CD8-positive, alpha-beta memory T cell (primary cell): ENCODE results near the gene KAZN. TPM values are rescaled to one million over a fixed set of nuclear protein-coding genes. Genes with fewer than 3 reads are reported as not detected.

Experiments
- CTCF ChIA-PET: fragments of 350-600 bp; sonication (Branson Sonifier 250); formaldehyde crosslinking; loops from one replicate; lab custom pipeline; 2021; ENCODE audit warnings: antibody characterized with exemption; lab: Charles Lee
- POLR2A ChIA-PET: fragments of 350-600 bp; sonication (Branson Sonifier 250); formaldehyde crosslinking; loops from one replicate; lab custom pipeline; 2021; ENCODE audit warnings: antibody characterized with exemption; lab: Charles Lee
- DNase-seq, 5 donors: peaks; one replicate each; pipeline versions ENCODE4 v3.0.0 to v3.0.0-alpha.2; 2020 to 2022; ENCODE audit warnings: mixed read lengths in 1 of 5
- H3K27ac ChIP-seq: one replicate; pipeline ENCODE4 v1.7.0; 2013; ENCODE audit warnings: low read depth, mild to moderate bottlenecking, low read length, moderate library complexity
- H3K27me3 ChIP-seq: 2 replicates; pipeline ENCODE4 v1.7.0; 2013; ENCODE audit warnings: low read length, mild to moderate bottlenecking; ENCODE audit not compliant: insufficient read depth, poor library complexity, severe bottlenecking
- H3K36me3 ChIP-seq: 2 replicates; pipeline ENCODE4 v1.7.0; 2013; ENCODE audit warnings: mild to moderate bottlenecking, low read length, moderate library complexity; ENCODE audit not compliant: insufficient read depth
- H3K4me1 ChIP-seq: 2 replicates; pipeline ENCODE4 v1.7.0; 2013; ENCODE audit warnings: mild to moderate bottlenecking, low read length, moderate library complexity; ENCODE audit not compliant: insufficient read depth
- H3K4me3 ChIP-seq: 2 replicates; pipeline ENCODE4 v1.7.0; 2013; ENCODE audit warnings: mild to moderate bottlenecking, low read length
- H3K9me3 ChIP-seq: 2 replicates; pipeline ENCODE4 v1.7.0; 2013; ENCODE audit warnings: mild to moderate bottlenecking, low read length
- H3K27ac Mint-ChIP-seq, 8 donors: one replicate each; pipeline ENCODE4 v1.8.0; 2020 to 2021; ENCODE audit warnings: mixed read lengths in 8 of 8, mild to moderate bottlenecking in 6 of 8, inconsistent platforms in 3 of 8, moderate library complexity in 3 of 8
- H3K27me3 Mint-ChIP-seq, 2 donors: one replicate each; pipeline ENCODE4 v1.8.0; 2020 to 2021; ENCODE audit warnings: mixed read lengths in 2 of 2, mild to moderate bottlenecking in 1 of 2, moderate library complexity in 1 of 2
- H3K36me3 Mint-ChIP-seq, 3 donors: one replicate each; pipeline ENCODE4 v1.8.0; 2020 to 2021; ENCODE audit warnings: mixed read lengths in 3 of 3, inconsistent platforms in 1 of 3, mild to moderate bottlenecking in 1 of 3
- H3K4me1 Mint-ChIP-seq, 3 donors: one replicate each; pipeline ENCODE4 v1.8.0; 2020 to 2021; ENCODE audit warnings: mixed read lengths in 3 of 3, inconsistent platforms in 1 of 3, mild to moderate bottlenecking in 1 of 3
- H3K4me3 Mint-ChIP-seq, 7 donors: one replicate each; pipeline ENCODE4 v1.8.0; 2020 to 2021; ENCODE audit warnings: mixed read lengths in 7 of 7, mild to moderate bottlenecking in 6 of 7, moderate library complexity in 4 of 7, inconsistent platforms in 2 of 7
- H3K9me3 Mint-ChIP-seq, 5 donors: one replicate each; pipeline ENCODE4 v1.8.0; 2020 to 2022; ENCODE audit warnings: mixed read lengths in 5 of 5, mild to moderate bottlenecking in 3 of 5, moderate library complexity in 2 of 5, inconsistent platforms in 1 of 5
- polyA plus RNA-seq: library from polyadenylated mRNA; unstranded; fragments of 300-500 nt; fragmentation: Illumina TruSeq; gene quantifications from one replicate; pipeline ENCODE4 v1.2.3, GENCODE V29; 2021
- total RNA-seq, 2 experiments: library from RNA; stranded (reverse); gene quantifications; one replicate each; pipeline ENCODE4 v1.2.3, GENCODE V29; 2021

KAZN gene
- total and polyA plus RNA-seq, 3 experiments from 2014 or later, result 0.15 to 0.35 (median 0.18) TPM

GRCh38 chr1:14848203-14848602, 249.7 kb downstream of the KAZN start:
- H3K4me3 ChIP-seq, result no peak overlapping the region
- Mint-ChIP-seq H3K27me3 (peaks cover 2 to 3% of the 10 kb centered on the region in 2 donors), H3K4me1 (no peaks in the 10 kb centered on the region), H3K27ac (no peak overlapping the region), H3K9me3 (peaks cover 0 to 8% (median 3%) of the 10 kb centered on the region in 5 donors), H3K4me3 (no peak overlapping the region), H3K36me3 (no peaks in the 10 kb centered on the region)
- H3K4me1 ChIP-seq, result no peaks in the 10 kb centered on the region
- no peaks in the 10 kb centered on the region for H3K9me3 ChIP-seq
- no peak overlapping the region for H3K27ac ChIP-seq
- H3K36me3 ChIP-seq, result no peaks in the 10 kb centered on the region
- DNase-seq, result no peak
- POLR2A ChIA-PET, result no interaction called here
- CTCF ChIA-PET, result no interaction called here
- H3K27me3 ChIP-seq, result no peaks in the 10 kb centered on the region

- no peak overlapping the region for H3K4me3 Mint-ChIP-seq
- no peaks in the 10 kb centered on the region for H3K36me3 Mint-ChIP-seq
- no peak for DNase-seq
- no peak overlapping the region for H3K27ac Mint-ChIP-seq
- Histone ChIP-seq H3K9me3 (no peaks in the 10 kb centered on the region), H3K27me3 (no peaks in the 10 kb centered on the region), H3K27ac (no peak overlapping the region), H3K4me3 (no peak overlapping the region), H3K4me1 (no peaks in the 10 kb centered on the region), H3K36me3 (no peaks in the 10 kb centered on the region)
- ChIA-PET CTCF (no interaction called here), POLR2A (no interaction called here)
- no peaks in the 10 kb centered on the region for H3K4me1 Mint-ChIP-seq
- peaks cover 0 to 7% (median 2%) of the 10 kb centered on the region in 5 donors for H3K9me3 Mint-ChIP-seq
- H3K27me3 Mint-ChIP-seq, result peaks cover 2 to 3% of the 10 kb centered on the region in 2 donors
Measured at GRCh38 chr1:14848625-14849024, 250.1 kb downstream of the KAZN start.

- Histone ChIP-seq H3K9me3 (no peaks in the 10 kb centered on the region), H3K27me3 (no peaks in the 10 kb centered on the region), H3K4me3 (no peak overlapping the region), H3K4me1 (no peaks in the 10 kb centered on the region), H3K27ac (no peak overlapping the region), H3K36me3 (no peaks in the 10 kb centered on the region)
- POLR2A ChIA-PET, result no interaction called here
- CTCF ChIA-PET, result no interaction called here
- Mint-ChIP-seq H3K4me1 (no peaks in the 10 kb centered on the region), H3K36me3 (no peaks in the 10 kb centered on the region), H3K9me3 (peaks cover 0 to 3% (median 0%) of the 10 kb centered on the region in 5 donors), H3K4me3 (no peak overlapping the region), H3K27ac (no peak overlapping the region), H3K27me3 (peaks cover 2 to 3% of the 10 kb centered on the region in 2 donors)
- DNase-seq, result no peak
Measured at GRCh38 chr1:14849038-14849437, 250.6 kb downstream of the KAZN start.

GRCh38 chr1:14850563-14850962, 252.1 kb downstream of the KAZN start:
- H3K9me3 Mint-ChIP-seq, result peaks cover 0 to 2% (median 0%) of the 10 kb centered on the region in 5 donors
- ChIA-PET CTCF (no interaction called here), POLR2A (no interaction called here)
- Histone ChIP-seq H3K27me3 (no peaks in the 10 kb centered on the region), H3K27ac (no peak overlapping the region), H3K4me3 (no peak overlapping the region), H3K36me3 (no peaks in the 10 kb centered on the region), H3K9me3 (no peaks in the 10 kb centered on the region), H3K4me1 (no peaks in the 10 kb centered on the region)
- H3K27me3 Mint-ChIP-seq, result peaks cover 0 to 5% of the 10 kb centered on the region in 2 donors
- H3K36me3 Mint-ChIP-seq, result no peaks in the 10 kb centered on the region
- no peak for DNase-seq
- no peaks in the 10 kb centered on the region for H3K4me1 Mint-ChIP-seq
- no peak overlapping the region for H3K27ac Mint-ChIP-seq
- H3K4me3 Mint-ChIP-seq, result no peak overlapping the region

- Mint-ChIP-seq H3K9me3 (peaks cover 0 to 2% (median 0%) of the 10 kb centered on the region in 5 donors), H3K27me3 (peaks cover 0 to 5% of the 10 kb centered on the region in 2 donors), H3K27ac (no peak overlapping the region), H3K36me3 (no peaks in the 10 kb centered on the region), H3K4me1 (no peaks in the 10 kb centered on the region), H3K4me3 (no peak overlapping the region)
- H3K4me1 ChIP-seq, result no peaks in the 10 kb centered on the region
- no peak overlapping the region for H3K4me3 ChIP-seq
- no peak for DNase-seq
- H3K9me3 ChIP-seq, result no peaks in the 10 kb centered on the region
- H3K27ac ChIP-seq, result no peak overlapping the region
- no peaks in the 10 kb centered on the region for H3K27me3 ChIP-seq
- no peaks in the 10 kb centered on the region for H3K36me3 ChIP-seq
- ChIA-PET POLR2A (no interaction called here), CTCF (no interaction called here)
Measured at GRCh38 chr1:14851760-14852159, 253.3 kb downstream of the KAZN start.

- POLR2A ChIA-PET, result no interaction called here
- Mint-ChIP-seq H3K9me3 (peaks cover 0 to 2% (median 0%) of the 10 kb centered on the region in 5 donors), H3K27me3 (peaks cover 0 to 5% of the 10 kb centered on the region in 2 donors), H3K27ac (no peak overlapping the region), H3K4me1 (no peaks in the 10 kb centered on the region), H3K36me3 (no peaks in the 10 kb centered on the region), H3K4me3 (no peak overlapping the region)
- Histone ChIP-seq H3K4me1 (no peaks in the 10 kb centered on the region), H3K4me3 (no peak overlapping the region), H3K27ac (no peak overlapping the region), H3K27me3 (no peaks in the 10 kb centered on the region), H3K9me3 (no peaks in the 10 kb centered on the region), H3K36me3 (no peaks in the 10 kb centered on the region)
- no peak for DNase-seq
- CTCF ChIA-PET, result no interaction called here
Measured at GRCh38 chr1:14852291-14852690, 253.8 kb downstream of the KAZN start.

- H3K4me1 ChIP-seq, result no peaks in the 10 kb centered on the region
- H3K36me3 Mint-ChIP-seq, result no peaks in the 10 kb centered on the region
- H3K4me1 Mint-ChIP-seq, result no peaks in the 10 kb centered on the region
- H3K4me3 ChIP-seq, result no peak overlapping the region
- POLR2A ChIA-PET, result no interaction called here
- H3K27ac Mint-ChIP-seq, result no peak overlapping the region
- no peaks in the 10 kb centered on the region for H3K27me3 ChIP-seq
- CTCF ChIA-PET, result no interaction called here
- no peaks in the 10 kb centered on the region for H3K36me3 ChIP-seq
- H3K27me3 Mint-ChIP-seq, result peaks cover 0 to 5% of the 10 kb centered on the region in 2 donors
- no peaks in the 10 kb centered on the region for H3K9me3 ChIP-seq
- no peak overlapping the region for H3K4me3 Mint-ChIP-seq
- no peaks in the 10 kb centered on the region for H3K9me3 Mint-ChIP-seq
- DNase-seq, result no peak
- H3K27ac ChIP-seq, result no peak overlapping the region
Measured at GRCh38 chr1:14853518-14853917, 255.0 kb downstream of the KAZN start.

- Histone ChIP-seq H3K4me1 (no peaks in the 10 kb centered on the region), H3K4me3 (no peak overlapping the region), H3K27me3 (no peaks in the 10 kb centered on the region), H3K9me3 (no peaks in the 10 kb centered on the region), H3K27ac (no peak overlapping the region), H3K36me3 (no peaks in the 10 kb centered on the region)
- peaks cover 0 to 5% of the 10 kb centered on the region in 2 donors for H3K27me3 Mint-ChIP-seq
- no peak overlapping the region for H3K4me3 Mint-ChIP-seq
- no peaks in the 10 kb centered on the region for H3K9me3 Mint-ChIP-seq
- DNase-seq, result no peak
- ChIA-PET CTCF (no interaction called here), POLR2A (no interaction called here)
- no peaks in the 10 kb centered on the region for H3K36me3 Mint-ChIP-seq
- H3K27ac Mint-ChIP-seq, result no peak overlapping the region
- no peaks in the 10 kb centered on the region for H3K4me1 Mint-ChIP-seq
Measured at GRCh38 chr1:14855268-14855667, 256.8 kb downstream of the KAZN start.

- no peak overlapping the region for H3K27ac Mint-ChIP-seq
- DNase-seq, result no peak
- no peaks in the 10 kb centered on the region for H3K4me1 Mint-ChIP-seq
- Histone ChIP-seq H3K27ac (no peak overlapping the region), H3K27me3 (no peaks in the 10 kb centered on the region), H3K4me1 (no peaks in the 10 kb centered on the region), H3K4me3 (no peak overlapping the region), H3K9me3 (no peaks in the 10 kb centered on the region), H3K36me3 (no peaks in the 10 kb centered on the region)
- H3K9me3 Mint-ChIP-seq, result no peaks in the 10 kb centered on the region
- H3K27me3 Mint-ChIP-seq, result peaks cover 3 to 5% of the 10 kb centered on the region in 2 donors
- H3K36me3 Mint-ChIP-seq, result no peaks in the 10 kb centered on the region
- H3K4me3 Mint-ChIP-seq, result no peak overlapping the region
- ChIA-PET CTCF (no interaction called here), POLR2A (no interaction called here)
Measured at GRCh38 chr1:14855801-14856200, 257.3 kb downstream of the KAZN start.
